Body of pancreas (tissue), 4 donors: ENCODE data around the gene SH2D3A. TPM values are rescaled to one million over a fixed set of nuclear protein-coding genes. Genes with fewer than 3 reads are reported as not detected.

Experiments used
- ATAC-seq: fragments of 150-250 bp; one replicate; pipeline ENCODE4 v1.9.1; 2016
- DNase-seq, 4 donors: peaks; one replicate each; pipeline ENCODE4 v3.0.0-alpha.2; 2019
- H3K27ac ChIP-seq, 4 donors: fragments of 200-600 bp; sonication (generic); 1 replicate in 3 of 4; 2 replicates in 1 of 4; pipeline versions ENCODE4 v1.5.1 to v1.6.1; 2016 to 2019; ENCODE audit warnings: mild to moderate bottlenecking in 1 of 4, mixed read lengths in 1 of 4, moderate library complexity in 1 of 4
- H3K27me3 ChIP-seq, 2 donors: fragments of 200-600 bp; sonication (generic); one replicate each; pipeline ENCODE4 v1.6.0; 2016; ENCODE audit warnings: mild to moderate bottlenecking in 1 of 2
- H3K36me3 ChIP-seq, 2 donors: fragments of 200-600 bp; sonication (generic); replicated peaks in 1 of 2; 2 replicates each; pipeline ENCODE4 v1.5.1; 2016; ENCODE audit warnings: low read depth in 2 of 2; ENCODE audit not compliant: insufficient read depth in 1 of 2
- H3K4me1 ChIP-seq: fragments of 200-600 bp; sonication (generic); one replicate; pipeline ENCODE4 v1.6.0; 2016
- H3K4me3 ChIP-seq, 2 donors: fragments of 200-600 bp; sonication (generic); 1 replicate in 1 of 2; 2 replicates in 1 of 2; pipeline ENCODE4 v1.5.1; 2016 to 2019
- H3K9me3 ChIP-seq, 3 donors: fragments of 200-600 bp; sonication (generic); 1 replicate in 2 of 3; 2 replicates in 1 of 3; pipeline ENCODE4 v1.5.1; 2016
- CTCF ChIP-seq, 7 experiments: fragments of 450-650 bp in 4 of 7; fragments of 200-600 bp in 3 of 7; sonication (generic) in 3 of 7; IDR thresholded peaks; one replicate each; pipeline ENCODE4 v1.5.1; 2016 to 2019; ENCODE audit warnings: antibody characterized with exemption in 7 of 7
- POLR2A ChIP-seq, 3 donors: fragments of 450-650 bp; IDR thresholded peaks; one replicate each; pipeline ENCODE4 v1.6.1; 2016; ENCODE audit warnings: antibody characterized with exemption in 3 of 3, mild to moderate bottlenecking in 2 of 3
- WGBS, 2 donors: methylation state at CpG; one replicate each; pipeline ENCODE4 v1.1.5; 2017; 5-methylcytosine and 5-hydroxymethylcytosine counted together
- intact Hi-C: fragments of 100-400 bp; cut with DNase I; formaldehyde crosslinking; loops from one replicate; pipeline ENCODE4 v1.15.1; 2023
- total RNA-seq, 2 donors: library from RNA; depleted of rRNA; stranded (reverse); fragments of >200 nt; gene quantifications; one replicate each; pipeline ENCODE4 v1.1.0, GENCODE V29; 2016

The SH2D3A gene
- total RNA-seq, 2 donors from 2014 or later = 18.4 to 60.0 TPM

DNA sequence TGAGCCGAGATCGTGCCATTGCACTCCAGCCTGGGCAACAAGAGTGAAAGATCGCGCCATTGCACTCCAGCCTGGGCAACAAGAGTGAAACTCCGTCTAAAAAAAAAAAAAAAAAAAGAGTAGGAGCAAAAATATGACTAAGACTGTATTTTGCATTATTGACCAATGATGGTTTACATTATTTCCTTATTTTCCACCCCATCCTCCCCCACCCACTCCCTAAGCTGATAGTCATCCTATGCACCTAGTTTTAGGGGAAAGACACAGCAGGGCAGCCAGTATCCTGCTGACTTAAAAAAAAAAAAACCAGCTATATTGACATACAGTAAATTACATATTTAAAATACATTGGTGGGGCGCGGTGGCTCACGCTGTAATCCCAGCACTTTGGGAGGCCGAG is 30.4 kb upstream of the SH2D3A start:
- no peak overlapping the region for H3K4me3 ChIP-seq
- intact Hi-C loops = no loop called here
- WGBS, 2 donors = 72 to 87% methylated on average over 9 of the region's 9 CpGs
- TF ChIP-seq POLR2A (IDR thresholded peaks at IDR 0.05) (no peak), CTCF (IDR thresholded peaks at IDR 0.05) (no peak)
- DNase-seq = no peak
- ATAC-seq = no peak
- no peaks in the 10 kb centered on the region for H3K9me3 ChIP-seq
- no peak overlapping the region for H3K27ac ChIP-seq
- no peaks in the 10 kb centered on the region for H3K27me3 ChIP-seq
- H3K4me1 ChIP-seq = peaks cover 12% of the 10 kb centered on the region
- H3K36me3 ChIP-seq = no peaks in the 10 kb centered on the region

- 71 to 75% methylated on average over 4 of the region's 4 CpGs for WGBS, 2 donors
- Histone ChIP-seq H3K4me3 (no peak overlapping the region), H3K27me3 (no peaks in the 10 kb centered on the region), H3K4me1 (peaks cover 6% of the 10 kb centered on the region), H3K27ac (no peak overlapping the region), H3K36me3 (no peaks in the 10 kb centered on the region), H3K9me3 (no peaks in the 10 kb centered on the region)
- TF ChIP-seq POLR2A (IDR thresholded peaks at IDR 0.05) = no peak
- TF ChIP-seq CTCF (IDR thresholded peaks at IDR 0.05) = no peak
- DNase-seq (no peak), ATAC-seq (no peak)
- intact Hi-C loops = no loop called here
These were observed 29.0 kb upstream of the SH2D3A start for GRCh38 chr19:6796278-6796677.

DNA sequence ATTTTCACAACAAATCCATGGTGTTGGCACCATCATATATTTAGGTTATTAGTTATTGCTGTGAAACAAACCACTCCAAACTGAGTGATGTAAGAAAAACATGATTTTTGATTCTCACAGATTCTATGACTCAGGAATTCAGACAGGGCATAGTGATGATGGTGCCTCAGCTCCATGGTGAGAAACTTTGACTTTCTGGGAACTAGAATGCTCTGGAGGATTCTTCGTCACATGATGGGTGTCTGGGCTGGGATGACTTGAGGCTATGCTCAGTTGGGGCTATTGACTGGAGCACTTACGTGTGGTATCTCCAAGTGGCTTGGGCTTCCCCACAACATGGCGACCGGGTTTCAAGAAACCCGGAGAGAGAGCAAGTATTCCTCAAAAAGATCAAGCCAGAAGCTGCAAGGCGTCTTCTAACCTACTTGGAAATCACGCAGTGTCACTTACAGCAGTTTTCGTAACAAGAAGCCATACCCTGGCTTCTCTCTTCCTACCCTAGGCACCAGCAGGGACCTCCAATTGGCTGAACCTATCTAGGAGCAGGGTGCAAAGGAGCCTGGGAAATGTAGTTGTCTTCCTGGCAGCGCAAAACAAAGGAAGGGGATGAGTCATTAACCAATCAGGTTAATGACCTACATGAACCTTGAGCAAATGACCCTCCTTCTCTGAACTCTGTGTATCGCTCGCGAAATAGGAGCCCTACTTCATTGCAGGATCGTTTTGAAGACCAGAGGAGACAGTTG is 27.6 kb upstream of the SH2D3A start:
- H3K27ac ChIP-seq = no peak overlapping the region
- intact Hi-C loops = no loop called here
- ATAC-seq = no peak
- no peaks in the 10 kb centered on the region for H3K27me3 ChIP-seq
- H3K36me3 ChIP-seq = no peaks in the 10 kb centered on the region
- no peak for DNase-seq
- no peaks in the 10 kb centered on the region for H3K4me1 ChIP-seq
- no peaks in the 10 kb centered on the region for H3K9me3 ChIP-seq
- no peak overlapping the region for H3K4me3 ChIP-seq
- 57 to 75% methylated on average over 9 to 13 of the region's 13 CpGs for WGBS, 2 donors
- TF ChIP-seq POLR2A (IDR thresholded peaks at IDR 0.05) (no peak), CTCF (IDR thresholded peaks at IDR 0.05) (no peak)

- Histone ChIP-seq H3K27ac (no peak overlapping the region), H3K27me3 (no peaks in the 10 kb centered on the region), H3K9me3 (no peaks in the 10 kb centered on the region), H3K36me3 (no peaks in the 10 kb centered on the region), H3K4me3 (no peak overlapping the region), H3K4me1 (no peaks in the 10 kb centered on the region)
- ATAC-seq (no peak), DNase-seq (no peak)
- TF ChIP-seq CTCF (IDR thresholded peaks at IDR 0.05) = no peak
- no peak for TF ChIP-seq POLR2A (IDR thresholded peaks at IDR 0.05)
- WGBS, 2 donors = 44 to 49% methylated on average over 5 of the region's 5 CpGs
- intact Hi-C loops = no loop called here
These were observed 26.7 kb upstream of the SH2D3A start for GRCh38 chr19:6793973-6794372.

GRCh38 chr19:6793411-6793810 is 26.2 kb upstream of the SH2D3A start:
- no peaks in the 10 kb centered on the region for H3K9me3 ChIP-seq
- no peak for ATAC-seq
- H3K4me3 ChIP-seq = no peak overlapping the region
- no peak for DNase-seq
- WGBS, 2 donors = 59 to 78% methylated on average over 4 of the region's 4 CpGs
- TF ChIP-seq POLR2A (IDR thresholded peaks at IDR 0.05) (no peak), CTCF (IDR thresholded peaks at IDR 0.05) (no peak)
- no peak overlapping the region for H3K27ac ChIP-seq
- no peaks in the 10 kb centered on the region for H3K36me3 ChIP-seq
- H3K27me3 ChIP-seq = no peaks in the 10 kb centered on the region
- H3K4me1 ChIP-seq = no peaks in the 10 kb centered on the region
- intact Hi-C loops = no loop called here
